Gastroesophageal sphincter (tissue), 4 donors: Measurements from ENCODE around the gene TMEM203. TPM values are rescaled to one million over a fixed set of nuclear protein-coding genes. Genes with fewer than 3 reads are reported as not detected.

ENCODE experiments used
- ATAC-seq: fragments of 150-250 bp; one replicate; pipeline ENCODE4 v1.9.1; 2016; ENCODE audit warnings: mild to moderate bottlenecking, moderate library complexity
- H3K27ac ChIP-seq, 4 donors: fragments of 200-600 bp; sonication (generic) in 3 of 4; 1 replicate in 3 of 4; 2 replicates in 1 of 4; pipeline ENCODE4 v1.5.1; 2016 to 2019
- H3K27me3 ChIP-seq: fragments of 200-600 bp; sonication (generic); one replicate; pipeline ENCODE4 v1.5.1; 2019
- H3K36me3 ChIP-seq, 2 donors: fragments of 200-600 bp; sonication (generic); one replicate each; pipeline ENCODE4 v1.5.1; 2019; ENCODE audit warnings: control low read depth in 1 of 2
- H3K4me1 ChIP-seq, 3 donors: fragments of 200-600 bp; sonication (generic); 1 replicate in 2 of 3; 2 replicates in 1 of 3; pipeline ENCODE4 v1.5.1; 2016 to 2019; ENCODE audit warnings: control low read depth in 2 of 3
- H3K4me3 ChIP-seq, 2 donors: fragments of 200-600 bp; sonication (generic); one replicate each; pipeline ENCODE4 v1.5.1; 2019; ENCODE audit warnings: mild to moderate bottlenecking in 1 of 2, moderate library complexity in 1 of 2
- H3K9me3 ChIP-seq, 3 donors: fragments of 200-600 bp; sonication (generic); one replicate each; pipeline ENCODE4 v1.5.1; 2017 to 2019; ENCODE audit warnings: control low read depth in 2 of 3
- EP300 ChIP-seq: sonication (generic); formaldehyde crosslinking; IDR thresholded peaks from one replicate; pipeline ENCODE4 v1.6.1; 2017; ENCODE audit warnings: antibody characterized with exemption, mild to moderate bottlenecking
- POLR2A ChIP-seq, 2 donors: fragments of 450-650 bp; IDR thresholded peaks; one replicate each; pipeline ENCODE4 v1.6.1; 2017; ENCODE audit warnings: antibody characterized with exemption in 2 of 2, mild to moderate bottlenecking in 2 of 2, moderate library complexity in 1 of 2
- POLR2AphosphoS5 ChIP-seq: sonication (generic); formaldehyde crosslinking; IDR thresholded peaks from one replicate; pipeline ENCODE4 v1.6.1; 2017; ENCODE audit warnings: antibody characterized with exemption
- WGBS, 2 donors: methylation state at CpG; one replicate each; pipeline ENCODE4 v1.1.5; 2018; ENCODE audit warnings: low coverage in 1 of 2; 5-methylcytosine and 5-hydroxymethylcytosine counted together
- small RNA-seq, 4 donors: library from RNA; depleted of rRNA; stranded (forward); fragments of <200 nt; gene quantifications; one replicate each; pipeline ENCODE3, GENCODE V24; 2016
- total RNA-seq, 4 donors: library from RNA; depleted of rRNA; stranded (reverse); fragments of >200 nt; gene quantifications; one replicate each; pipeline ENCODE4 v1.1.0, GENCODE V29; 2016
- TF ChIP-seq, protein P1 (sequence below), 4 experiments: fragments of 200-600 bp in 2 of 4; fragments of 450-650 bp in 2 of 4; sonication (generic) in 1 of 4; IDR thresholded peaks; one replicate each; pipeline ENCODE4 v1.5.1; 2017 to 2019; ENCODE audit warnings: antibody characterized with exemption in 4 of 4, mild to moderate bottlenecking in 2 of 4, moderate library complexity in 2 of 4

The TMEM203 gene
- total RNA-seq, 4 donors from 2014 or later, result 21.9 to 36.1 (median 29.1) TPM

DNA sequence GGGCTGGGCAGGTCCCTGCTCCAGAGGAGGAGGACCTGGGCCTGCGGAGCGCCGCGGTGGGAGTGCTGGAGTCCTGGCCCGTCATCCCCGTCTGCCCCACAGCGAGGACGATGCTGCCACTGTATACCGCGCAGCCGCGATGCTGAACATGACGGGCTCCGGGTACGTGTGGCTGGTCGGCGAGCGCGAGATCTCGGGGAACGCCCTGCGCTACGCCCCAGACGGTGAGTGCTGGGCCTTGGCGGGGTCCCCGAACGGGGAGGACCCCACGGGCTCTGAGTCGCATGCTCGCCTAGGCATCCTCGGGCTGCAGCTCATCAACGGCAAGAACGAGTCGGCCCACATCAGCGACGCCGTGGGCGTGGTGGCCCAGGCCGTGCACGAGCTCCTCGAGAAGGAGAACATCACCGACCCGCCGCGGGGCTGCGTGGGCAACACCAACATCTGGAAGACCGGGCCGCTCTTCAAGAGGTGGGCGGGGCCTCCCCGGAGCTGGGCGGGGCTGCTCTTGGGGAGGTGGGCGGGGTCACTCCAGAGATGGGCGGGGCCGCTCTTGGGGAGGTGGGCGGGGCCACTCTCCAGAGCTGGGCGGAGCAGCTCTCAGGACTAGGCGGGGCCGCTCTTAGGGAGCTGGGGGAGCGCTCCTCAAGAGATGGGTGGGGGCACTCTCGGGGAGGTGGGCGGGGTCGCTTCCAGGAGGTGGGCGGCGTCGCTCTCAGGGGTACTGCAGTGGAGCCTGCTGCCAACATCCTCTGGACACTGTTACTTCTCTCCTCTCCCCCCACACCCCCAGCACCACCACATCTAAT, 48.7 kb downstream of the TMEM203 start:
- H3K4me3 ChIP-seq, result peak overlapping the region in 1 of 2 donors; percentile 7
- no CpG with 5 or more reads among the region's 65 CpGs for WGBS, 2 donors
- H3K27ac ChIP-seq, result no peak overlapping the region
- H3K36me3 ChIP-seq, result no peaks in the 10 kb centered on the region
- no peaks in the 10 kb centered on the region for H3K9me3 ChIP-seq
- TF ChIP-seq POLR2A (IDR thresholded peaks at IDR 0.05) (no peak), POLR2AphosphoS5 (no peak), EP300 (no peak)
- TF ChIP-seq, protein P1, sequence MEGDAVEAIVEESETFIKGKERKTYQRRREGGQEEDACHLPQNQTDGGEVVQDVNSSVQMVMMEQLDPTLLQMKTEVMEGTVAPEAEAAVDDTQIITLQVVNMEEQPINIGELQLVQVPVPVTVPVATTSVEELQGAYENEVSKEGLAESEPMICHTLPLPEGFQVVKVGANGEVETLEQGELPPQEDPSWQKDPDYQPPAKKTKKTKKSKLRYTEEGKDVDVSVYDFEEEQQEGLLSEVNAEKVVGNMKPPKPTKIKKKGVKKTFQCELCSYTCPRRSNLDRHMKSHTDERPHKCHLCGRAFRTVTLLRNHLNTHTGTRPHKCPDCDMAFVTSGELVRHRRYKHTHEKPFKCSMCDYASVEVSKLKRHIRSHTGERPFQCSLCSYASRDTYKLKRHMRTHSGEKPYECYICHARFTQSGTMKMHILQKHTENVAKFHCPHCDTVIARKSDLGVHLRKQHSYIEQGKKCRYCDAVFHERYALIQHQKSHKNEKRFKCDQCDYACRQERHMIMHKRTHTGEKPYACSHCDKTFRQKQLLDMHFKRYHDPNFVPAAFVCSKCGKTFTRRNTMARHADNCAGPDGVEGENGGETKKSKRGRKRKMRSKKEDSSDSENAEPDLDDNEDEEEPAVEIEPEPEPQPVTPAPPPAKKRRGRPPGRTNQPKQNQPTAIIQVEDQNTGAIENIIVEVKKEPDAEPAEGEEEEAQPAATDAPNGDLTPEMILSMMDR (IDR thresholded peaks at IDR 0.05), result no peak
- peaks cover 0 to 21% (median 6%) of the 10 kb centered on the region in 3 donors for H3K4me1 ChIP-seq
- ATAC-seq, result peak; percentile 42
- peaks cover 81% of the 10 kb centered on the region for H3K27me3 ChIP-seq

Small RNA genes lying within 50 kb of the gene (small RNA-seq; reads per million reads assigned to genes)
- 0 reads per million in 4 donors for gene MIR3621

Other genes with a start within 250 kb of the TMEM203 start
- gene PTGDS, start 228.1 kb downstream of the TMEM203 start, total RNA-seq, result 100 to 1,000 TPM in 1 of 4 donors, 10 to 100 TPM in 2, 1 to 10 TPM in 1; 7.4 to 132 (median 29.7) TPM
- under 1 TPM in 2 of 4 donors, not detected in 2; 0.40 TPM for gene LCNL1, start 222.7 kb downstream of the TMEM203 start, total RNA-seq
- gene PAXX, start 213.2 kb downstream of the TMEM203 start, total RNA-seq, result 10 to 100 TPM; 24.2 to 42.6 (median 36.1) TPM
- gene CLIC3, start 209.1 kb downstream of the TMEM203 start, total RNA-seq, result 1 to 10 TPM in 3 of 4 donors, under 1 TPM in 1; 0.81 to 5.4 (median 2.2) TPM
- gene ABCA2, start 177.4 kb downstream of the TMEM203 start, total RNA-seq, result 10 to 100 TPM; 13.5 to 24.3 (median 19.3) TPM
- under 1 TPM in 1 of 4 donors, not detected in 3; 0.20 TPM for gene FUT7, start 173.6 kb downstream of the TMEM203 start, total RNA-seq
- gene NPDC1, start 159.5 kb downstream of the TMEM203 start, total RNA-seq, result 10 to 100 TPM; 50.4 to 69.9 (median 59.5) TPM
- gene ENTPD2, start 151.6 kb downstream of the TMEM203 start, total RNA-seq, result 1 to 10 TPM in 1 of 4 donors, under 1 TPM in 1, not detected in 2; 0.58 to 1.6 TPM
- 1 to 10 TPM in 1 of 4 donors, under 1 TPM in 3; 0.13 to 1.3 (median 0.19) TPM for gene SAPCD2, start 135.1 kb downstream of the TMEM203 start, total RNA-seq
- 1 to 10 TPM; 4.2 to 7.3 (median 6.0) TPM for gene UAP1L1, start 128.1 kb downstream of the TMEM203 start, total RNA-seq
- gene MAN1B1, start 118.7 kb downstream of the TMEM203 start, total RNA-seq, result 10 to 100 TPM; 26.1 to 30.2 (median 29.3) TPM
- gene DPP7, start 90.9 kb downstream of the TMEM203 start, total RNA-seq, result 100 to 1,000 TPM in 3 of 4 donors, 10 to 100 TPM in 1; 74.5 to 124 (median 111) TPM
- under 1 TPM in 2 of 4 donors, not detected in 2; 0.08 to 0.13 TPM for gene GRIN1, start 66.5 kb downstream of the TMEM203 start, total RNA-seq
- gene LRRC26, start 35.6 kb downstream of the TMEM203 start, total RNA-seq, result 1 to 10 TPM in 1 of 4 donors, not detected in 3; 7.7 TPM
- not detected for gene TMEM210, start 33.6 kb downstream of the TMEM203 start, total RNA-seq
- gene ANAPC2, start 17.1 kb downstream of the TMEM203 start, total RNA-seq, result 10 to 100 TPM; 11.9 to 32.1 (median 23.7) TPM
- 10 to 100 TPM; 56.8 to 99.0 (median 73.8) TPM for gene SSNA1, start 17.0 kb downstream of the TMEM203 start, total RNA-seq
- gene TPRN, start 4.9 kb downstream of the TMEM203 start, total RNA-seq, result 10 to 100 TPM in 1 of 4 donors, 1 to 10 TPM in 3; 3.6 to 11.6 (median 6.1) TPM
- gene NDOR1, start 52 bp upstream of the TMEM203 start, total RNA-seq, result 1 to 10 TPM; 4.6 to 9.8 (median 7.6) TPM
- 1 to 10 TPM in 3 of 4 donors, not detected in 1; 1.6 to 5.3 (median 3.1) TPM for gene RNF208, start 16.6 kb upstream of the TMEM203 start, total RNA-seq
- gene CYSRT1, start 19.5 kb upstream of the TMEM203 start, total RNA-seq, result 1 to 10 TPM in 2 of 4 donors, not detected in 2; 1.1 to 5.8 TPM
- under 1 TPM in 1 of 4 donors, not detected in 3; 0.57 TPM for gene RNF224, start 21.9 kb upstream of the TMEM203 start, total RNA-seq
- not detected for gene SLC34A3, start 25.3 kb upstream of the TMEM203 start, total RNA-seq
- gene TUBB4B, start 35.6 kb upstream of the TMEM203 start, total RNA-seq, result 100 to 1,000 TPM; 220 to 488 (median 265) TPM
- not detected for gene STPG3, start 45.6 kb upstream of the TMEM203 start, total RNA-seq
- gene NELFB, start 49.7 kb upstream of the TMEM203 start, total RNA-seq, result 10 to 100 TPM; 36.9 to 58.8 (median 45.2) TPM
- gene TOR4A, start 72.1 kb upstream of the TMEM203 start, total RNA-seq, result 1 to 10 TPM; 4.7 to 7.4 (median 6.9) TPM
- 10 to 100 TPM in 1 of 4 donors, 1 to 10 TPM in 3; 3.8 to 11.3 (median 4.3) TPM for gene NRARP, start 96.6 kb upstream of the TMEM203 start, total RNA-seq
- gene EXD3, start 217.5 kb upstream of the TMEM203 start, total RNA-seq, result 10 to 100 TPM in 2 of 4 donors, 1 to 10 TPM in 2; 3.7 to 29.7 (median 10.9) TPM
- gene NOXA1, start 217.7 kb upstream of the TMEM203 start, total RNA-seq, result 1 to 10 TPM; 1.1 to 4.2 (median 3.0) TPM
- under 1 TPM in 1 of 4 donors, not detected in 3; 0.57 TPM for gene ENTPD8, start 235.7 kb upstream of the TMEM203 start, total RNA-seq